DMS114 treated with DMSO at 0.1 percent for 48 hours (cell line): Measurements from ENCODE around the gene DCUN1D2.
"Not testable (repeated sequence)": the region's sequence is repeated elsewhere in the genome, so short reads cannot be mapped to it uniquely, and the experiment has no call there.

Experiments
- DNase-seq: peaks from one replicate; lab custom pipeline; 2025; ENCODE audit not compliant: unreplicated experiment; lab: John Stamatoyannopoulos, UW

The DCUN1D2 gene

GRCh38 chr13:113448885-113449692 lies 41.4 kb downstream of the DCUN1D2 start:
- peak; percentile 71 for DNase-seq

- DNase-seq: no peak
Observed at GRCh38 chr13:113448545-113448884, 42.0 kb downstream of the DCUN1D2 start.

DNA sequence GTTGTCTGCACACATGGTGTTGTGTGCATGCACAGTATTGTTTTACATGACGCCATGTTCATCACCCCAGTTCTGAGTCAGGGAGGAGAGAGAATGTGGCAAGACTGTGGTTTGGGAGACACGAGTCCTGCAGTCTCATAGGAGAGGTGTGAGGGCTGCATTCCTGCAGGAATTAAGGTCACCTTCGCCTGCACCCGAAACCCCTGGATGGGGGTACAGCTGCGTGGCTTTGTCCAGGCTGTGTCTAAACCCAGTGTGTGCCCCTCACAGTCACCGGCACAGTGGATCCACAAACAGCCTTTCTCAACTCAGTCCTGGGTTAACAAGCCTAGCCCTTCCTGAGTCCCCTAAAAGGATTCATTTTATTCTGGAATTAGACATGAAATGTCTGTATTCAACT lies 42.9 kb downstream of the DCUN1D2 start:
- DNase-seq: no peak

- DNase-seq: no peak
Observed at GRCh38 chr13:113446488-113446854, 44.0 kb downstream of the DCUN1D2 start.

- DNase-seq: no peak
Observed at GRCh38 chr13:113445791-113446487, 44.6 kb downstream of the DCUN1D2 start.

GRCh38 chr13:113443991-113444390 lies 46.5 kb downstream of the DCUN1D2 start:
- DNase-seq: no peak

DNA sequence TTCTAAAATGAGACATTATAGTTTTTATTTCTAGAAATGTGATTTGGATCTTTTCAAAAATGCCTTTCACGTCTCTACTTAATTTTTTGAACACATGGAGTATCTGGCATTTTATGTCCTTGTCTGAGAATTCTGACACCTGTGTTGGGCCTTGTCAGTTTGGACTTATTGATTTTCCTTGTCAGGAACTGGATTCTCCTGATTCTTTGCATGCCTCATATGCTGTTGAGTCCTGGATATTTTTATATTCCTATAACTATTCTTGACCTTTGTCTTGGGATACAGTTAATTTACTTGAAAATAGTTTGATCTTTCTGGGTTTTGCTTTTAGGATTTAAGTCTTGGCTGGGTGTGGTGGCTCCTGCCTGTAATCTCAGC lies 47.5 kb downstream of the DCUN1D2 start:
- DNase-seq: no peak

GRCh38 chr13:113442354-113442984 lies 48.0 kb downstream of the DCUN1D2 start:
- no peak for DNase-seq

GRCh38 chr13:113441661-113442060 lies 48.9 kb downstream of the DCUN1D2 start:
- no peak for DNase-seq

GRCh38 chr13:113437408-113438010 lies 53.0 kb downstream of the DCUN1D2 start:
- DNase-seq: no peak

GRCh38 chr13:113436866-113437265 lies 53.6 kb downstream of the DCUN1D2 start:
- DNase-seq: not testable (repeated sequence)

DNA sequence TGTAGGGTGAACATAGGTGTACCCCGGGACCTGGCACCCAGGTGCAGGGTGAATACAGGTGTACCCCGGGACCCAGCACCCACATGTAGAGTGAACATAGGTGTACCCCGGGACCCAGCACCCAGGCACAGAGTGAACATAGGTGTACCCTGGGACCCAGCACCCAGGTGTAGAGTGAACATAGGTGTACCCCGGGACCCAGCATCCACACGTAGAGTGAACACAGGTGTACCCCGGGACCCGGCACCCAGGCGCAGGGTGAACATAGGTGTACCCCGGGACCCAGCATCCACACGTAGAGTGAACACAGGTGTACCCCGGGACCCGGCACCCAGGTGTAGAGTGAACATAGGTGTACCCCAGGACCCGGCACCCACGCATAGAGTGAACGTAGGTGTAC lies 54.6 kb downstream of the DCUN1D2 start:
- DNase-seq: not testable (repeated sequence)

DNA sequence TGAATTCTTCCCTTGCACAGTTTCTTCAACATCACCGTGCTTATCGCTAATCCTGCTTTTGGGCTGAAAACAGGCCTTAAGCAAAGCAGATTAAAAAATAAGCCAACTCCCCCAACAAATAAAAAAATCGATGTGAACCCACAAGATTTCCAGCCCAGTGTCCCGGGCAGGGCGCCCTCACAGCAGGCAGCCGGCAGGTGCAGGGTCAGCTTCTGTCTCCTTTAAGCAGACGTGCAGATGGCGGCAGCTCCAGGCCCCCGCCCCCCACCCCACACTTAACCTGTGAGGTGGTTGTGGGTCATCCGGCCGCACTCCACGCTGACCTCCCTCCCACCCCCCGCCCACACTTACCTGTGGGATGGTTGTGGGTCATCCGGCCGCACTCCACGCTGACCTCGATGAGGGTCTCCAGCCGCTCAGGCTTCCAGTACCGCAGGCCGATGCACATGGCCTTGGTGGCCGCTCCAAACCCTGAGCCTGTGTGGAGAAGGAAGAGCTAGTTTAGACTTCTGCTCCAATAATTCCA lies 57.1 kb downstream of the DCUN1D2 start:
- DNase-seq: no peak

DNA sequence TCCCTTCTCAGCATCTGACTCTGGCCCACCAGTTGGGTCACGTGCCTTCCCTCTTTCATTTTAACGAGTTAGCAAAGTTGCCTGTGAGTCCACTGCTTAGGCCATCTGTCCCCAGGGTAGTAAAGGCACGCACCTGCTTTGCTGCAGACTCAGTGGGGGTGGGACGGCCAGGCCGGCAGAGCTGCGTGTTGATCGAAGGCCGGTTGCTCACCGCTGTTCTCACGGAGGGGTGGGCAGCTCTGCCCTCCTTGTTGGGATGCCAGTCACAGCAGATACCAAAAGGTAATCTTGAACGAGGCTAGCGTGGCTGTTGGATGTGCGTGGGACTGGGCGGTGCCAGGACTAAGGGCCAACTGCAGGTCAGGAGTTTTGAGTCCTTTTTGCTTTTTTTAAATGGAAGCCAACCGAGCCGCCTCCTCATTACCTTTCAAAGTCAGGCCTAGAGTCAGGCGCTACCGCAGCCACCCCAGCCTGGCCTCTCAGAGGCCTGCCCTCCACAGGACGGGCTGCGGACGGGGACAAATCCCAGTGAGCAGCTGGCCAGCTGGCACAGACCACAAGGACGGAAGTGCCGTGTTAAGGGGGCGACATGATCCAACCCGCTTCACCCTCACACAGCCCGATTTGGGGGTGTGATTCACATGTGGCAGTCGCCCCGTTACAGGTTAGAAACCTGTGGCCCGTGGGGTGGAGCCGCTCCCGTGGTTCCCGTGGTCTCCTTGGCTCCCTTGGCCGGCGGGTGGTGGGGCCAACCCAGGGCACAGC lies 57.8 kb downstream of the DCUN1D2 start:
- DNase-seq: no peak

DNA sequence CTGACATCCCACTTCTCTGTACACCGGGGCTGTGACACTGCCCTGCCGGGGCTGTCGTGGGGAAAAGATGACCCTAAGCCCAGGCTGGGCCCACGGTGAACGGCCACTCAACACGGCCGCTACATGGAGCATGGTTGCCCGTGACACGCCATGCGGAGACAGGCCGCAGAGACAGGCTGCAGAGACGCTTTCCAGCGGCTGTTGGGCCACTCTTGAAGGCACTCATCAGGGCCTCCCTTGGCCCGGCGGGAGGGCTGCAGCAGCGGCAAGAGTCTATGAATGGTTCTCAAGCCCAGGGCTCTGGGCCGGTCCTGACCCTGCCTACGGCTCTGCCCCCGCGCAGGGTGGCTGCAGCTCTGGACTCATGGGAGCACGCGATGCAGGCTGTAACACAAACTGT lies 59.3 kb downstream of the DCUN1D2 start:
- no peak for DNase-seq

DNA sequence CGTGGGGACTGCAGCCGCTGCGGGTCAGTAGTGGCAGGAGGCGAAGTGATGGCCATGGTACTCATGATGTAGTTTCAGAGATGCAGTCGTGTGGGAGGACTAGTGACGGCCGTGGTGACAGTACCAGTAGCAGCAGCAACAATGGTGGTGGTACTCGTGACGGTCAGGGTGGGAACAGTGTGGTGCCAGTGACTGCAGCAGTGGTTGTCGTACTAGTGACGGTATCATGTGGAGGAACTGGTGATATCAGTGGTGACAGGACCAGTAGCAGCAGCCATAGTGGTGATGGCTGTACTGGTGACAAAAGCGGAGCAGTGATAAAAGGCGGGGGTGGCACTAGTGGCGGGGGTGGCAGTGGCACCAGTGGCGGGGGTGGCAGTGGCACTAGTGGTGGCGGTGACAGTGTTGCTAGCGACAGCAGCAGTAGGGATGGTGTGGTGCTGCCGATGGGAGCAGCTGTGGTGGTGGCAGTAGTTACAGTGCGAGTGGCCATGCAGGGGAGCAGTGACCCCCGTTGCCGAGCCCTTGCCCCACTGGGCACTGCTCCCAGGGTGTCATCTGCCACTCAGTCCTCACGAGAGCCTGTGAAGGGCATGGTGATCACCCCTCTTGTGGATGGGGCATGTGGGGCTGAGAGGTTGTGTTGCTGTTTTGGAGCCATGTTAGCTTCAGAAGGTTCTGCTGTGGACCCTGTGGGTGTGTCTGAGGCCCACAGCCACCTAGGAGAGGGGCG lies 60.0 kb downstream of the DCUN1D2 start:
- DNase-seq: no peak

DNA sequence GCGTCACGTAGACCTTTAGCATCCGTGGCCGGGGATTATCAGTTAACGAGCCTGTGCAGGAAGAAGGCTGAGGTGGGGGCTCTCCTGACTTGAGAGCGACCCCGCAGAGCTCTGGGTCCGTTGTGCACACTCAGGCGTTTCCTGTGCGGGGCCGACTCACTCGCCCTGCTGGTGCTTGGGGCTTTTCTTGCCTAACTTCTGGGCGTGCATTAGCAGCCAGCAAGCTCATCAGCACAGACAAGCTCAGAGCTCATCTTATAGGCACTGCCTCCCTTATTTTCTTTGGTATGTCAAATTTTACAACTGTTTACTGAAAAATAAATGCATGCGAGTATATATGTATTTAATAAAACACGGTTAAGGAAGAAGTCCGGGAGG lies 60.9 kb downstream of the DCUN1D2 start:
- DNase-seq: no peak

GRCh38 chr13:113428871-113429607 lies 61.5 kb downstream of the DCUN1D2 start:
- DNase-seq: no peak

GRCh38 chr13:113428469-113428865 lies 62.0 kb downstream of the DCUN1D2 start:
- no peak for DNase-seq
